GM19351 (cell line): ENCODE measurements around the gene TMEM181.
A peak's percentile ranks its signal among the peaks of the same experiment; 100 is the strongest.
"Not testable (repeated sequence)": the region's sequence is repeated elsewhere in the genome, so short reads cannot be mapped to it uniquely, and the experiment has no call there.

Source experiments
- ATAC-seq: cut with Tn5 transposase; IDR thresholded peaks from one replicate; pipeline ENCODE4 v1.9.1; 2021; ENCODE audit warnings: mild to moderate bottlenecking, moderate library complexity; ENCODE audit not compliant: unreplicated experiment

Gene TMEM181

DNA sequence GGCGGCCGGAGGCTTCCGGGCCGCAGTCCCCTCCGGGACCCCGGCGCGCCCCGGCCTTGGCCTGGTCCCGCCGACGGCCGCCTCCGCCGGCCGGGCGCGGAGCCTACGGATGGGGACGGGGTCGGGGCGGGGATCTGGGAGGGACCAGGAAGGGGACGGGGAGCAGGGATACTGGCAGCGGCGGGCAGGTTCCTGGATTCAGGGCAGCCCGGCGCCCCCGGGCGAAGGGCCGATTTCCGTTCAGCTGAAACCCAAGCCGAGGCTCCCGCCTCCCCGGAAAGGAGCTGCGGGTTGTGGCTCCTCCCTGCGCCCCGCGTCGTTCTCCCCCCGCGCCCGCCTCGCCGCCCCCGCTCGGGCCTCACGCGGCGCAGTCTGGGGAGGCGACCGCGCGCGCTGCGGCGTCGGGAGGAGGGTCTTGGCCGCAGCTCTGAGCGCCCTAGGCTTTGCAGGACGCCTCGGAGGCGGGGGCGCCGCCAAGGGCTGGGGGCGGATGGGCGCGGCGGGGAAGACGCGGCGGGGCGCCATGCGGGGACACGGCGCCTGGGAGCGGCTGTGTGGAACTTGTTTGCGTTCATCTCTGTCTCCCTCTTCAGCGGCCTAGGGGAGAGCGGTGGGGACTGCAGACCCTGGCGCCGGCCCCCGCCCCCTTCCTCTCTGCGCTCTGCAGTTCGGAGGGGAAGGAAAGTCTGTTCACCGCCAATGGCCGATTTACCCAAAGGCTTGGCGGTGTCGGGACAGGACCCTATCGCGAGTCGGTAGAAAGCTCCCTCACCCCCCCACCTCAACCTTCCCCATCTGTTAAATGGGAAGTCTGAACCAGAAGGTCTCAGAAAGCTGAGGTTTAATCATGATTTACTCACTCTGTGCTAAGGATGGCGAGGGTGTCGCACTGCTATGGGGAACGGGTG lies 22.7 kb upstream of the TMEM181 start:
- ATAC-seq: peak; percentile 22

DNA sequence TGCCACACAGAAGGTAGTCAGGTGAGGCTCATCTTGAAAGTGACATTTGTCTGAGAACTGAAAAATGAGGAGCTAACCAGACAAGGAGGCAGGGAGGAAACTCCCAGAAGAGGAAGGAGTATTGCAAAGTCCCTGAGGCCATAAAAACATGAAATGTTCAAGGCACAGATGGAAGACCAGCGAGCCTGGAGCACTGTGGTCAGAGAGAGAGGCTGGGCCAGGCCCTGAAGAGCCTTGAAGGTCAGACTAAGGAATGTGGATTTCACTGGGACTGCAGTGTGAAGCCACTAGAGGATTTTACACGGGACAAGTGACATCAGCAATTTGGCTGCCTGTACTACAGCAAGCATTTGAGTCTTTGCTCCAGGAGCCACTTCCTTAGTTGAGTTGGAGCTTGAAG lies 21.1 kb upstream of the TMEM181 start:
- ATAC-seq: no peak

DNA sequence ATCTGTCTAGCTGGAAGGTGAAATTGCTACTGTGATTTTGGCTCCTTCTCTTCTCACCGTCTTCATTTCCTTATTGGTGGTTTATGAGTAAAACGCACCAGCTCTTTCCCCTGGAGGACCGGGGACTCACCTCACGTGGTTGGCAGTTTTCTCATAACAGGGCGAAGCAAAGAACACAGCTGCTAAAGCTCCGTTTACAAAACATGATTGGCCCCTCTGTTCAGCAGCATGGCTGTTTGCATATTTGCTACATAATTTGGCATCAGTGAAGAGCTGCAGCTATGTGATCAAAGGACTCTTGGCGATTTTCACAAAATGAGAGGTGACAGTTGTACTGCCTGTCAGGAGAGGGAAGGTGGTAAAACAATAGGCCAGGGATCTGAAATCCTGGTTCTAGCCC lies 20.5 kb upstream of the TMEM181 start:
- no peak for ATAC-seq

DNA sequence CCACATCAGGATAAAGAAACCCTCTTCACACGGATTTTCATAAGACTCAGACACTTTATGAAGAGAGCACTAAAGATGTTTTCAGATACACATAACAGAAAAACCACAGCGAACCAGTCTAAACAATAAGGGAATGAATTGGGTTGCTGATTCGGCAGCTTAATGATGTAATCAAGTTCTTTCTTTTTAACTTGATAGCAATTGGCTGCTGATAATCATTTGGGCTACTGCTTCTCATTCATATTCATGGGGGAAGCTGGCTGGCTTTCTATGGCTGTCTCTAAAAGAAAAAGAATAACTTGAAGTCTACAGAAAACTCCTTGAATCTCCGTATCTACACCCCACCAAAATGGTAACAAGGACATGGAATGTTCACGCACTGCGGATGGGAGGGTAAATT lies 20.0 kb upstream of the TMEM181 start:
- ATAC-seq: no peak

DNA sequence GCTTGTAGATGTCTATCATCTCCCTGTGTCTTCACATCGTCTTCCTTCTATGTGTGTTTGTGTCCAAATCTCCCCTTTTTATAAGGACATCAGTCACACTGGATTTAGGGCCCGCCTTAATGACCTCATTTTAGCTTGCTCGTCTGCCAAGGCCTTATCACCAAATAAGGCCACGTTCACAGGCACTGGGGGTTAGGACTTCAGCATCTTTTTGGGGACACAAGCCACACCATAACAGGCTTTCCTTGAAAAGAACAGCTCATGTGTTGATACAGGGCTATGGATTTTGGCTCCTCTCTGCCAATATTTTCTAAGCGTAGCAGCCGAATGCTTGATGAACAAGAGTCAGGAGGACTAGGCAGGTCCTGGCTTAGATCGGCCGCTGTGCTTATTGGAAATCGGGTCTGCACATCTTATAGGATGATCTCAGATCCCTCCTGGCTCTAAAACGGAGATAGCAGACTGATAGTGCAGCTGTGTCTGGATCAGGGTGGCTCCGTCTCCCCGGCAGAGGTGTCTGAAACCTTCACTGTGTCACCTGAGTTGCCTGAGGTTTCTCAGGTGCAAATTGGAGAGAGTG lies 16.2 kb upstream of the TMEM181 start:
- no peak for ATAC-seq

DNA sequence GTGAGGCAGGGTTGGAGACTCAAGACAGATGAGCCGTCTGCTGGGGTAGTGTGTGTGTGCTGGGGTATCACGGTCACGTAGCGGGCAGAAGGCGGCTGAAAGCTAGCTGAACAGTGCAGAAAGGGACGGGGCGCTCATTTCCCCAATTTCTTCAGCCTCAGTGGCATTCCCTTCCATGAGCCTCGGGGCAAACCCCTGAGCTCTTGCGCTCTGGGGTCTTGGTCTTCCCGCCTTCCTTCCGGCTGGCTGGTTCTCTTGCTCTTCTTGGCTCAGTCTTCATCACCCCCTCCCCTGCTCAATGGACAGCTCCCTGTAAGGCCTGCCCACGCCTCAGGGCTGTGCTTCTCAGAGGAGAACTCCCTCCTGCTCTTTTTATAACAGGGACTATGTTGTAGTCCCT lies 15.5 kb upstream of the TMEM181 start:
- no peak for ATAC-seq

DNA sequence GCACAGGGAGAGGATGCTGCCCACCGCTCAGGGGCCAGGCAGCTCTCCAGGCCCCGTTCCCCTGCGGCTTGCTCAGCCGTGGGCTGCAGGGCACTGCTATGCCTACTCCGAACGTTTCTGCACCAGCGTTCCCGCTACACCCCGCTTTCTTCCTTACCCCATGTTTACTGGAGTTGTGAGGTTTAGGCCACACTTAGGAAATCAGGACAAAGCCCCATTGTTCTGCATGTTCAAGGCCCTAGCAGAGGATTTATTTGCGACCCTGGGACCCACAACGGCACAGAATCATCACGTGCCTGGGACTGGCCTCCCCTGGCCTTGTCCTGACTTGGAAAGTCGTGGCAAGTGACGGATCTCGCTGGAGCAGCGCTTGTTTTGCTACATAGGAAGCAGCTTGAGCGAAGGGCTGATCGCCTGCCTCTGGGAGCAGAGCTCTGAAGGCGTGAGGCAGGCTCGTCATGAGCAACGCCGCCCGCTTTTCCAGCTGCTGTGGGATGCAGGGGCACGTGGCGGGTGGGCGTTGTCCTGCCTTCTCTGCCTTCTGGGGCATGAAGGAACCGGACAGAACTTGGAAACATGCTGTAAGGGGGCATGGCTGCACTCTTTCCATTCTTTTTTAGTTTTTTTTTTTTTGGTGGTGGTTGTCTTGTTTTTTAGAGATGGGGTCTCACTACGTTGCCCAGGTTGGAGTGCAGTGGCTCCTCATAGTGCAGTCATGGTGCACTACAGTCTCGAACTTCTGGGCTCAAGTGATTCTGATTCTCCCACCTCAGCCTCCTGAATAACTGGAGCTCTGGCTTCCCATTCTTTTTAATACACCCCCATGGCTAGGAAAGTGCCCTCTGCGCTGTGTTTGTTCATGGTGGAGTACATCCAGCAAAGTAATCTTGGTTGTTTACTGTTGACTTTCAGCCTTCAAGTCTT lies 14.6 kb upstream of the TMEM181 start:
- no peak for ATAC-seq

DNA sequence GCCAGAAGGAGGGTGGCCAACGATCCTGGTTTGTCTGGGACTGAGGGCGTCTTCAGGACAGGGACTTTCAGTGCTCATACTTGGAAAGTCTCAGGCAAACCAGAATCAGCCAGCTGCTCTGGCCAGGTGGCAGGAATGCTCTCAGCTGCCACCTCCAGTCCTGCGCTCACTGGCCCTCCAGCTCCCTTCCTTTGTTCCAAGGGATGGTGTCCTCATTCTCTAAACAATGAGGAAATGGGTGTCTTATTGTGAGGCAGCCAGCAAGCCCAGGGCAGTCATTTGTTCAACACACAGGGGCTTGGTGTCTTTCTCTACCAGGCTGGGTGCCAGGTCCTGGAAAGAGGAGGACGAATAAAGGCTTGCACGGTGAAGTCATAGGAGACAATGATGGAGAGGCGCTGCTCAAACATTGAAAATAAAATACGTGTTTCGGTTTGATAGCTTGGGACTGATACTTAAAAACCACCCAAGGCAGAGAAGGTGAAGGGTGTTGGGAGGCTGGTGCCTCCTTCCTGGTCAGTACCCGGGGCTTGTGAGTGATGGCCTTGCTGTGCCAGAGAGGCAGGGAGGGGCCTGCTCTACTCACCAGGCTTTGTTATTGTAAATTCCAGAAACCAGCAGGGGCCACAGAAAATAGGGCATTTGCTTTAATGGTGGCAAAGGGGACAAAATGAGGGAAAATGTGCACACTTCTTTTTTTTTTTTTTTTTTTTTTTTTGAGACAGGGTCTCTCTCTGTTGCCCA lies 11.3 kb upstream of the TMEM181 start:
- ATAC-seq: no peak

DNA sequence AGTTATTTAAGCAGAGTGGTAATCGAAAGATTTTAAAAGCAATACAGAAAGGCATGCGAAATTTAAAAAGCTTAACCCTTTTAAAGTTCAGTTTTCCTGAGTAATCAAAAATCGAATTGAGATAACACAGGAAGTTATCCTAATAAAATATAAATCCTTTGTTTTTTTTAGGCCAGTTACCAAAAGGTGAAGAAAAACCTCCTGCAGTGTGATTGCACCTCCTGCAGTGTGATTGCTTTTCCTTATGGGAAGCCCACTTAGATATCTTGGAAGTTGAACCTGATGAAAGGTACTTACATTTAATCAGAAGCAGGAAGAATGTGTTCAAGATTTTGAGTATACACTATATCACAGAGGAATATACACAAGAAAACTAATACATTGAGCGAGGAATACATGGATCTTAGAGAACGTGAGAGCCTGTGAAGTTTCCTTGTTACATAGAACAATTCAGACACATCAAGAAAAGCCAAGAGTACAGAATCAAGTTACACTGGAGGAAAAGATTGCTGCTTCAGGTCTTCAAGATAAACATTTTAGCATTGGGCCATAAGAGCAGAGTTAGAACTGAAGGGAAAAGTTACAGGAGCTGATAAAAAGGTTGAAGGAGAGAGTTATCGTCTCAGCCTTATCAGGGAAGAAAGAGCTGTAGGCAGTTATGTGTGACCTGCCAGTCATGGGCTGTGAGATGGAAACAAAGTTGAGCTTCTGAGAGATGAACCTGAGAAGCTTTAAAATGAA lies 7.7 kb upstream of the TMEM181 start:
- ATAC-seq: no peak

DNA sequence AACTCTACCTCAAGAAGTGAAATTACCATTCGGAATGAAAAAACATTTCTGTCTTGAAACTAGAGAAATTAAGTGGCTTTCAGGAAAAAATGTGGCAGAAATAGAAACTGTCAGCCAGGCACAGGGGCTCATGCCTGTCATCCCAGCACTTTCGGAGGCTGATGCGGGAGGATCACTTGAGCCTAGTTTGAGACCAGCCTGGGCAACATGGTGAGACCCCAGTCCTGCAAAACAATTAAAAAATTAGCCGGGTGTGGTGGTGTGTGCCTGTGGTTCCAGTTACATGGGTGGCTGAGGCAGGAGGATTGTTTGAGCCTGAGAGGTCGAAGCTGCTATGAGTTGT lies 7.1 kb upstream of the TMEM181 start:
- no peak for ATAC-seq

DNA sequence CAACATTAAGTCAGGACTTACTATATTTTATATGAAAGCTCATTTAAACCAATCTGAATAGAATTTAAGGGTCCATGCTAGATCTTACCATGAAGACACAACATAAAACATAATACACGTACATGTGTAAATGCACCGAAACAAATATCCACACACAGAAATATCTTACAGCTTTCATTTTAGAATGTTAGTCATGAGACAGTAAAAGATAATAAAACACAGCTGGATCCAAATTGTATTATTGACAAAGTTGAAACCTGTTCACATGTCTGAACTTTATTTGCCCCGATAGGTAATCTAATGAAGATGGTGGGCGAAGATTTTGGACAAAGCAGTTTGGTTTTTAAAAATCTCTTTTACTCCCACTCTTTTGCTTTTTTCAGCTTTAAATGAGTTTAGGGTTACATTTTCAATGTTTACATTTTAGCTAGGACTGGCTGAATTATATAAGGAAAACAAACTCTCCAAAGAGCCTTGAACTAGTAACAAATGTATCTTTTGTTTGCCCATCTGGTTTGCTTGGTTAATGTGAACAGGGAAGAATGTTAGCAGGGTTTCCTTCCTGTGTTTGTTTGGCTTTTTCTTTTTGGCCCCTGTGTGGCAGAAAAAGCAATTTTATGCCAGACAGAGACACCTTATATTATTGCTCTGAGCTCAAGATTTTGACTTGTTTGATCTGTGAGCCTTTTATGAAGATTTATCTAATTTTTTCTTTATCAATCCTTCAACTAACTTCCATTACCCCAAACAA lies 5.1 kb upstream of the TMEM181 start:
- ATAC-seq: no peak

DNA sequence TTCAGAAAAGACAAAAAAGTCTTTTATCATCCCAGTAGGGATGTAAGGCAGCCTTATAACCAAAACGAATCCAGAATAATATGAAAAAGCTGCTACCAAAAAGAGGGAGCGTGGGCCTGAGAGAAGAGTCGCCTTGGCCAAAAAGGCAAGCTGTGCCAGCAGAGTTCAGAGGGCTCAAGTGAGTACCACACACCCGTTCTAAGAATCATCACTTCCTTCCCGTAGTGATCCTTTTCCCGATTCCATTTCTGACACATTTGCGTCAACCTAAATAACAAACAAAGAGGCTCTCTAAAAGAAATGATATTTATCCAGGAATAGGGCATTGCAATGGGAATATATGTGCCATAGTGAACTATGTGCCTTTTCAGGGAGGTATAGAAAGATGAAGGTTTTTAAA lies 3.8 kb upstream of the TMEM181 start:
- no peak for ATAC-seq

DNA sequence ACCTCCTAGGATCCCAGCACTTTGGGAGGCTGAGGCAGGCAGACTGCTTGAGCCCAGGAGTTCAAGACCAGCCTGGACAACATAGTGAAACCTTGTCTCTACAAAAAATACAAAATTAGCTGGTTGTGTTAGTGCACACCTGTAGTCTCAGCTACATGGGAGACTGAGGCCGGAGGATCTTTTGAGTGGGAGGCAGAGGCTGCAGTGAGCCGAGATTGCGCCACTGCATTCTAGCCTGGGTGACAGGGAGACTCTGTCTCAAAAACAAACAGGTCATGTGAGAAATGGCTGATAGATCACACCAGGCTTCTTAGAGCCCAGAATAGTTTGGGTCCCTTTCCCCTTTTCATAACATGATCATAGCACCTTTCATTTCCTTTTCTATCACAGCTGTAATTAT lies 2.8 kb upstream of the TMEM181 start:
- ATAC-seq: not testable (repeated sequence)

DNA sequence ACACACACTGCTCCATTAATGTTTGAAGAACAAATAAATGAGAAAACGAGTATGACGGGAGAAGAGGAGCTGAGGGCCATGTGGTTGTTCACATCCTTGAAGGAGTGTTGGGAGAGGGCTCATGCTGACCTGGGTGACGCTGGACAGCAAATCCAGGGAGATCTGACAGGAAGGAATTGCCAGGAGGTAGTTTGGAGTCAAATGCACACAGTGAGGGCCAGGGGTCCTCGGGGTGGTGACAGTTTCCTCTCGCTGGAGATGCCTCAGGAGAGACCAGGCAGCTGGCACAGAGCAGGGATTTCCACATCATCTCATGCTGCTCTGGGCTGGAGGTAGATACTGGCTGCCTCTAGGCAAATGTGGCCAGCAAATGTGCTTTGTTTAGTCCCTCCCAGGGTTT lies 2.0 kb upstream of the TMEM181 start:
- no peak for ATAC-seq

DNA sequence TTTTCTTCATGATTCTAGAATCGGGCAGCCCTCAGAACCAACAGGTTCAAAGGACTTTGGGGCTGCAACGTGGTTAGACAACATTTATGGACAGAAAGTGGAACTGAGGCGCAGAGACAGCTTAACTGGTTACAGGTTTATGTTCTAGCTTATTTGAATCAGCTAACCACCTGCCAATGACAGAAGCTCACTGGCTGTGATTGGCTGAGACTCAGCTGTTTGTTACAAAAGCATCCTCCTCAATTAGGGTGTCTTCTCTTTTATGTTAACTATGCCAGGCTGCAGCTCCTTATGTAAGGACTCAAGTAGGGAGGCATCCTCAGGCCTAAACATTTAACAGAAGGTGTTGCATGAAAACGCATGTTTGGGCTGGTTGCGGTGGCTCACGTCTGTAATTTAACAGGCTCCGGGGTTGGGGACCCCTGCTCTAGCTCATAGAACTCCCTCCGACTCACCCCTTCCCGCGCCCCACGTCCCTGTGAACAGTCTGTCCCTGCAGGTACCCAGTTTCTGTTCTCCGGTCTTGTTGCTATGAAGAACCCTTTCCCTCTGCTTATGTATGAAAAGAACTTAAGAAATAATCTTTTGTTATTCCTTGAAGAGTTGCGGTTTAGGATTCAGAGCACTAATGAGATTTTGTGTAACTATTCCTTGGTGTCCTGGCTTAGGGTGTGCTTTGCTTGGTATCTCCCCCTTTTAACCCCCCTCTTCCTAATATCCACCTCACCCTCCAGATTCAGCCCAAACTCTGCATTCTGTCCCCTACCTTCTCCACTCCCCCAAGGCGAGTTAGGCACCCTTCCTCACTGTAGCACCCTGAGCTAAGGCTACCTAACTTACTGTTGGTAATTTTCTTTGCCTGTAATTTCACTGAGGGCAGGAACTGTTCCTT lies 1.2 kb upstream of the TMEM181 start:
- ATAC-seq: no peak

DNA sequence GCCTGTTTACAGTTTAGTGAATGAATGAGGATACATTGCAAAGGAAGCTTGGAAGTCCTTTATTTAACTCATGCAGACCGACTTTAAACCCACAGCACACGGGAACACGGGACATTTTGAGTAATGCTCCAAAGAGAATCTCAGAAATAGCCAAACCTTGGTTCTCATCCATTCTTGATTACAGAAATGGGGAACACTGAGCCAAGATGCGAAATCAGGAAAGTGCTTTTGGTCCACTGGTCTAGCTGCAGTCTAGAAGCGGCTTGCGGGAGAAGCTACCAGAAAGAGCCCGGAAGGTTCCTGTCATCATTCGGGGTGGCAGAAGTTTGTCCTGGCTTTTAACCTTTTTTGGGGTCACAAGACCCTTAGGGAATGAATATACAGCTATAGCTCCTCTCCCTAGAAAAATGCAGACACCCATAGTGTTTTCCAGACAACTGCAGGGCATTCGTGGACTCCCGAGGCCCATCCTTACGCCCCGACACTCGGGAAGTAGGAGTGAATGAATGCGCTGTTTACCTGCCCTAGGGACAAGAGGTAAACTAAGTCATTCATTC lies 475 bp upstream of the TMEM181 start:
- no peak for ATAC-seq

DNA sequence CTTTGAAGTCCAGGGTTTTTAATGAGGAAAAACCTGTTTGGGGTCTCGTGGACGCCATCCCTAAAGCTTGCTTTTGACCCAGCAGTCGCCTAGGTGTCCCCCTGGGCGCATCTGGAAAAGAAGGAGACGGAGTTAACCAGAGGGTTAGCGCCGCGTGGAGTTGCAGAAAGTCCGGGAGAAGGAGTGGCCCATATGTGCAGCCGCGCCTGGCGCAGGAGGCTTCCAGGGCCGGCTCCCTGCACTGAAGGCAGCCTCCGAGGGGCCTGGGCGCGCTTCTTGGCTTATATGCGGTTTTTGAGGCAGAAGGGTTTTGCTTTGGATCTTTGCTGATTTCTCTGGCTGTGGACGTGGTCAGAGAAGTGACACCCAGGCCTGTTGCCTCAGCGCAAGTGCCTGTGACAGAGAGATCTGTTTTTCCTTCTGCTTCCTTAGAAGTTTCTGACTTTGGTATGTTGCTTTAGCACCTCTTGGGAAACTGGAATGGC lies 987 bp downstream of the TMEM181 start:
- ATAC-seq: no peak

DNA sequence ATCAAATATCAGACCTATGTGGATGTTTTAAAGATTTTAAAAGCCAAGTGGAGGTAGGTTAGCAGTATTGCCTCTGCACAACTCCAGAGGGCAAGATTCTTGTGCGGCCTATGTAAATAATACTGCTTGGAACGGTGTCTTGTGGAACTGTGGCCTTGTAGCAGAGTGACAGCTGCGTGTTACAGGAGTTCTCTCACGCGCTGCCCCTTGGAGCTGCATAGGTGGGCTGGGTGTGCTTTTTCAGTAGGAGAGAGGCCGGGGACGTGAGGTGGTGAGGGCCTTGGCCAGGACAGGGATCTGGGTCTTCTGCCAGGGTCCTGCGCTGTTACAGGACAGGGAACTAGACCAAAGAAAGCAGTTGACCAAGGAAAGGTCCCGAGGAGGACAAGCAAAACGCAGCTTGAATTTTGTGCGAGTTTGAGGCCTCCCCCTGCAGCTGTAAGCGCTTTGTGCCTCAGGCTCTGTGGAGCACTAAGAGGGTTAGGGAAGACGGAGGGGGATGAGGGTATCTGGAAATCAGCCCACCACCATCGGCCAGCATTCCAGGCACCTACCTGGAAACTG lies 1.5 kb downstream of the TMEM181 start:
- no peak for ATAC-seq
